Panc1 (cell line): Measurements from ENCODE around the gene MCTP1. TPM values are rescaled to one million over a fixed set of nuclear protein-coding genes. Genes with fewer than 3 reads are reported as not detected.

Source experiments
- ATAC-seq: fragments of 200-7000 bp; cut with Tn5 transposase; 2 replicates; pipeline ENCODE4 v1.9.1; 2020; ENCODE audit warnings: mild to moderate bottlenecking, moderate library complexity
- BruUV-seq: library from RNA; stranded (reverse); fragments of 400-500 nt; replicated peaks from 2 replicates; lab custom pipeline; 2021; lab: Mats Ljungman, UMichigan
- CTCF ChIA-PET: fragments of 300-600 bp; sonication (Branson Sonifier 250); formaldehyde crosslinking; loops from one replicate; lab custom pipeline; 2022; ENCODE audit warnings: antibody characterized with exemption; lab: Charles Lee
- POLR2A ChIA-PET: fragments of 300-600 bp; sonication (Branson Sonifier 250); formaldehyde crosslinking; loops from one replicate; lab custom pipeline; 2022; ENCODE audit warnings: antibody characterized with exemption; lab: Charles Lee
- DNase-seq: peaks from one replicate; pipeline ENCODE4 v3.0.0-alpha.2; 2010; ENCODE audit warnings: low read depth, low spot score
- H3K27ac ChIP-seq: 2 replicates; pipeline ENCODE4 v1.5.1; 2011; ENCODE audit warnings: mild to moderate bottlenecking, low read length, inconsistent platforms
- H3K27me3 ChIP-seq: fragments of 200-500 bp; sonication (Bioruptor generic); 2 replicates; pipeline ENCODE4 v1.6.0; 2014; ENCODE audit warnings: low read length, inconsistent platforms; ENCODE audit not compliant: control insufficient read depth, insufficient read depth
- H3K36me3 ChIP-seq: fragments of 200-500 bp; sonication (Bioruptor generic); 2 replicates; pipeline ENCODE4 v1.5.1; 2014; ENCODE audit warnings: inconsistent platforms, mild to moderate bottlenecking, low read length, moderate library complexity; ENCODE audit not compliant: control insufficient read depth, insufficient read depth
- H3K4me1 ChIP-seq: 2 replicates; pipeline ENCODE4 v1.5.1; 2011; ENCODE audit warnings: inconsistent platforms, mild to moderate bottlenecking, low read length, moderate library complexity; ENCODE audit not compliant: control insufficient read depth, insufficient read depth
- H3K4me3 ChIP-seq, 2 experiments: 2 replicates each; pipeline ENCODE4 v1.5.1; 2011 to 2012; ENCODE audit warnings: low read depth in 2 of 2, low read length in 2 of 2, mild to moderate bottlenecking in 2 of 2, inconsistent platforms in 1 of 2, moderate library complexity in 1 of 2
- H3K9me3 ChIP-seq: fragments of 200-500 bp; sonication (Bioruptor generic); 2 replicates; pipeline ENCODE4 v1.5.1; 2014; ENCODE audit warnings: low read depth, mild to moderate bottlenecking, inconsistent platforms, low read length, moderate library complexity; ENCODE audit not compliant: control insufficient read depth, insufficient read depth
- POLR2AphosphoS5 ChIP-seq: IDR thresholded peaks from 2 replicates; pipeline ENCODE4 v1.6.1; 2012; ENCODE audit warnings: mild to moderate bottlenecking, low read depth, low read length, moderate library complexity
- SIN3A ChIP-seq: IDR thresholded peaks from 2 replicates; pipeline ENCODE4 v1.6.1; 2012; ENCODE audit warnings: low read depth, mild to moderate bottlenecking, low read length, moderate library complexity, borderline replicate concordance; ENCODE audit not compliant: insufficient read depth
- TCF7L2 ChIP-seq: IDR thresholded peaks from 2 replicates; pipeline ENCODE4 v1.6.1; 2011; ENCODE audit warnings: mild to moderate bottlenecking, low read depth, low read length, inconsistent platforms
- in situ Hi-C: cut with HindIII; loops from 2 replicates; pipeline ENCODE4 v1.10.0; 2016; ENCODE audit warnings: low sequenced_read_pairs, low pct_unique_long_range_greater_than_20kb
- intact Hi-C: fragments of 100-400 bp; cut with micrococcal nuclease; formaldehyde crosslinking; loops from one replicate; pipeline ENCODE4 v1.10.0; 2022; ENCODE audit not compliant: unreplicated experiment
- total RNA-seq: library from RNA; stranded (reverse); gene quantifications from one replicate; pipeline ENCODE4 v1.2.1, GENCODE V29; 2021; ENCODE audit not compliant: unreplicated experiment
- TF ChIP-seq, protein P1 (sequence below), 2 experiments: IDR thresholded peaks; 2 replicates each; pipeline ENCODE4 v1.6.1; 2011 to 2012; ENCODE audit warnings: low read depth in 2 of 2, control low read depth in 1 of 2, low read length in 1 of 2, mild to moderate bottlenecking in 1 of 2, moderate library complexity in 1 of 2; ENCODE audit not compliant: insufficient read depth in 1 of 2
- TF ChIP-seq, protein P2 (sequence below): fragments of 450-650 bp; IDR thresholded peaks from 2 replicates; pipeline ENCODE4 v1.5.1; 2017; ENCODE audit warnings: mild to moderate bottlenecking

MCTP1 gene
- total RNA-seq, 1 experiment from 2014 or later = 39.8 TPM

DNA sequence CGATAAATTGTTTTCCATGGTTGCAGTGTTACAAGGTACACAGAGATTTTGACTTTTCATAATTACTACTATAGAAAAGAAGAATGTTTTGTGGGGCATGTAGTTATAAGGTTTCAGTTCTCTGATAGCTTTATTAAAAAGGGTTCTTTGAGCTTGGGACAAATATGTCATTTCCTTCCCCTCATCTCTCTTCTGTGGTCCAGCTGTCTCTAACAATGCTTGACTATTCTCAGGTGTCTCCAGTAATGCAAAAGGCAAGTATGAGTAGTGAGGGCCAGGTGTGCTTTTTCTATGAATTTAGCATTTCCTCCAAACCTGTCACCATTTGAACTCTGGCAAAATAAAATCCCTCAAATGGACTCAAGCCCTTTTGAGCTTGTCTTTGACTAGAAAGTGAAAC, 582.2 kb downstream of the MCTP1 start:
- ChIA-PET POLR2A (no interaction called here), CTCF (no interaction called here)
- DNase-seq = no peak
- no peaks in the 10 kb centered on the region; the same call in 1 of the 2 replicates for H3K4me1 ChIP-seq
- no peaks in the 10 kb centered on the region for H3K9me3 ChIP-seq
- TF ChIP-seq SIN3A (no peak), TCF7L2 (no peak), POLR2AphosphoS5 (no peak)
- TF ChIP-seq, protein P1, sequence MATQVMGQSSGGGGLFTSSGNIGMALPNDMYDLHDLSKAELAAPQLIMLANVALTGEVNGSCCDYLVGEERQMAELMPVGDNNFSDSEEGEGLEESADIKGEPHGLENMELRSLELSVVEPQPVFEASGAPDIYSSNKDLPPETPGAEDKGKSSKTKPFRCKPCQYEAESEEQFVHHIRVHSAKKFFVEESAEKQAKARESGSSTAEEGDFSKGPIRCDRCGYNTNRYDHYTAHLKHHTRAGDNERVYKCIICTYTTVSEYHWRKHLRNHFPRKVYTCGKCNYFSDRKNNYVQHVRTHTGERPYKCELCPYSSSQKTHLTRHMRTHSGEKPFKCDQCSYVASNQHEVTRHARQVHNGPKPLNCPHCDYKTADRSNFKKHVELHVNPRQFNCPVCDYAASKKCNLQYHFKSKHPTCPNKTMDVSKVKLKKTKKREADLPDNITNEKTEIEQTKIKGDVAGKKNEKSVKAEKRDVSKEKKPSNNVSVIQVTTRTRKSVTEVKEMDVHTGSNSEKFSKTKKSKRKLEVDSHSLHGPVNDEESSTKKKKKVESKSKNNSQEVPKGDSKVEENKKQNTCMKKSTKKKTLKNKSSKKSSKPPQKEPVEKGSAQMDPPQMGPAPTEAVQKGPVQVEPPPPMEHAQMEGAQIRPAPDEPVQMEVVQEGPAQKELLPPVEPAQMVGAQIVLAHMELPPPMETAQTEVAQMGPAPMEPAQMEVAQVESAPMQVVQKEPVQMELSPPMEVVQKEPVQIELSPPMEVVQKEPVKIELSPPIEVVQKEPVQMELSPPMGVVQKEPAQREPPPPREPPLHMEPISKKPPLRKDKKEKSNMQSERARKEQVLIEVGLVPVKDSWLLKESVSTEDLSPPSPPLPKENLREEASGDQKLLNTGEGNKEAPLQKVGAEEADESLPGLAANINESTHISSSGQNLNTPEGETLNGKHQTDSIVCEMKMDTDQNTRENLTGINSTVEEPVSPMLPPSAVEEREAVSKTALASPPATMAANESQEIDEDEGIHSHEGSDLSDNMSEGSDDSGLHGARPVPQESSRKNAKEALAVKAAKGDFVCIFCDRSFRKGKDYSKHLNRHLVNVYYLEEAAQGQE (IDR thresholded peaks at IDR 0.05; ENCODE audit: insufficient read depth in 1 of 2, low read depth in 2 of 2, low read length in 1 of 2) = no peak
- TF ChIP-seq, protein P2, sequence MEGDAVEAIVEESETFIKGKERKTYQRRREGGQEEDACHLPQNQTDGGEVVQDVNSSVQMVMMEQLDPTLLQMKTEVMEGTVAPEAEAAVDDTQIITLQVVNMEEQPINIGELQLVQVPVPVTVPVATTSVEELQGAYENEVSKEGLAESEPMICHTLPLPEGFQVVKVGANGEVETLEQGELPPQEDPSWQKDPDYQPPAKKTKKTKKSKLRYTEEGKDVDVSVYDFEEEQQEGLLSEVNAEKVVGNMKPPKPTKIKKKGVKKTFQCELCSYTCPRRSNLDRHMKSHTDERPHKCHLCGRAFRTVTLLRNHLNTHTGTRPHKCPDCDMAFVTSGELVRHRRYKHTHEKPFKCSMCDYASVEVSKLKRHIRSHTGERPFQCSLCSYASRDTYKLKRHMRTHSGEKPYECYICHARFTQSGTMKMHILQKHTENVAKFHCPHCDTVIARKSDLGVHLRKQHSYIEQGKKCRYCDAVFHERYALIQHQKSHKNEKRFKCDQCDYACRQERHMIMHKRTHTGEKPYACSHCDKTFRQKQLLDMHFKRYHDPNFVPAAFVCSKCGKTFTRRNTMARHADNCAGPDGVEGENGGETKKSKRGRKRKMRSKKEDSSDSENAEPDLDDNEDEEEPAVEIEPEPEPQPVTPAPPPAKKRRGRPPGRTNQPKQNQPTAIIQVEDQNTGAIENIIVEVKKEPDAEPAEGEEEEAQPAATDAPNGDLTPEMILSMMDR = no peak
- H3K36me3 ChIP-seq = peaks cover 2% of the 10 kb centered on the region; the same call in 1 of the 2 replicates
- no peak overlapping the region for H3K4me3 ChIP-seq
- ATAC-seq = no peak
- H3K27me3 ChIP-seq = no peaks in the 10 kb centered on the region
- intact Hi-C loops = no loop called here
- in situ Hi-C loops = no loop called here
- no TSS peak for BruUV-seq
- H3K27ac ChIP-seq = no peak overlapping the region

DNA sequence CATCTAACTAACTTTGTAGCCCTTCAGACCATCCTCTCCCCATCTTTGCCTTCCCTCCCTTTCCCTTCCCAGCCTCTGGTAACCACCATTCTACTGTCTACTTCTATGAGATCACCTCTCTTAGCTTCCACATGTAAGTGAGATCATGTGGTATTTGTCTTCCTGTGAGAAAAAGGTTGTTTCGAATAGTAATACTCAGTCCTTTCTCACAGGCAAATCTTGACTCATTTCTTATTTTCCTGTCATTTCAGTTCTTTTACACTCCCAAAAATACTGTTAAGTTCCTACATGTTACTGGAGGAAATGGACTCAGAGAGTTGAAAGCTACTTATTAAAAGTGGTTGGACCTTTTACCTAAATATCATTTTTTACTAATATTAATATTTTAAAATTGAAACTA, 584.3 kb downstream of the MCTP1 start:
- H3K9me3 ChIP-seq = no peaks in the 10 kb centered on the region
- ChIA-PET CTCF (no interaction called here), POLR2A (no interaction called here)
- TF ChIP-seq SIN3A (no peak), TCF7L2 (no peak), POLR2AphosphoS5 (no peak)
- TF ChIP-seq, protein P2 = no peak
- TF ChIP-seq, protein P1 (IDR thresholded peaks at IDR 0.05; ENCODE audit: insufficient read depth in 1 of 2, low read depth in 2 of 2, low read length in 1 of 2) = no peak
- no peak overlapping the region for H3K27ac ChIP-seq
- DNase-seq (no peak), ATAC-seq (no peak)
- H3K4me1 ChIP-seq = no peaks in the 10 kb centered on the region
- intact Hi-C loops = no loop called here
- peaks cover 2% of the 10 kb centered on the region; the same call in 1 of the 2 replicates for H3K36me3 ChIP-seq
- no peak overlapping the region for H3K4me3 ChIP-seq
- in situ Hi-C loops = no loop called here
- H3K27me3 ChIP-seq = no peaks in the 10 kb centered on the region
- no TSS peak for BruUV-seq
